HG03558 (cell line): ENCODE measurements around the gene OR5AU1.

ENCODE experiments used
- ATAC-seq: cut with Tn5 transposase; IDR thresholded peaks from one replicate; pipeline ENCODE4 v1.9.1; 2021; ENCODE audit warnings: moderate number of reproducible peaks; ENCODE audit not compliant: unreplicated experiment; ENCODE audit errors: extremely low read depth

OR5AU1 gene

DNA sequence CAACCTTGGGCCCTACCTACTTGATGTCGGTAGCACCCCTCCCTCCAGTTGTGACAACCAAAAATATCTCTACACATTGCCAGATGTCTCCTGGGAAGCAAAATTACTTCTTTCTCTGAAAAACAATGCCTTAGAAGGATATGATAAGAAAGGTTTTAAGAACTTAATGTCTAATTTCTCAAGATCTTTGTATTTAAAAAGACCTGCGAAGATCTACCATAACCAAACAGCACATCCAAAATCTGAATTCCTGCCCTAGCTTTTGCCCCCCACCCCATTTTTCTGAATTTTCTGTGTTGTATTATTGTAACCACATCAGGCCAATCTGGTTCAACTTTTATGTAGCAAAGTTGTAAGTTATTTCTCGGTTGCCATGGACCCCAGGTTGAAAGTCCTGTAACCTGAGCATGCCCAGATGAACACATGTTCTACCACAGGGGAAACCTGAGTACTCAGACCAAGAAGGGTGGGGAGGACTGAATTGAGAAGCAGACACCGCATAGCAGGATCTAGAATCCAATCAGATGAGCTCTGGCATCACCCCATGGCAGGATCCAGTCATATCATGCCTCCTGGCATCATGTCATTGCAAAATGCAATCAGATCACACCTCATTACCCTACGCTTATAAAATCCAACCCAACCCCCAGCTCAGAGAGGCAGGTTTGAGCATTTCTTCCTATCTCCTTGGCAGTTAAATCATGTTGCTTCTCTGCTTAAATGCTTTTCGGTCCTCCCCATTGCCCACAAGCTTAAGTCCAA lies 46.3 kb downstream of the OR5AU1 start:
- ATAC-seq = no peak

DNA sequence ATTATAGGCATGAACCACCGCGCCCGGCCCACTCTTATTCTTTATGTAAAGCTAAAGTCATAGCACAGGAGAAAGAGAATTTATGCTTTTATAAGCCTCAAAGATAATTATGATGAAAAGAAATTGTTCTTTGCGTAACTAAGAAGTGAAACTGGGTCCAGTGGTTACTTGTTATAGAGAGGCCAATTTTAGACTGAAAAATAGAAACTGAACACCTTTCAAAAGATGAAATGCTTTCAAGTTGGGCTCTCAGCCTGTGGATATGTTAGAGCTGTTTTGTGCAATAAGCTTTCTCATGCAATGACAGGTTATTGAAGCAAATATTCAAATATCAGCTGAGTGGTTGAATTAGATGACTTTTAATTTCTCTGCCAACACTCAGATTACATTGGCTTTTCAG lies 47.1 kb downstream of the OR5AU1 start:
- no peak for ATAC-seq

DNA sequence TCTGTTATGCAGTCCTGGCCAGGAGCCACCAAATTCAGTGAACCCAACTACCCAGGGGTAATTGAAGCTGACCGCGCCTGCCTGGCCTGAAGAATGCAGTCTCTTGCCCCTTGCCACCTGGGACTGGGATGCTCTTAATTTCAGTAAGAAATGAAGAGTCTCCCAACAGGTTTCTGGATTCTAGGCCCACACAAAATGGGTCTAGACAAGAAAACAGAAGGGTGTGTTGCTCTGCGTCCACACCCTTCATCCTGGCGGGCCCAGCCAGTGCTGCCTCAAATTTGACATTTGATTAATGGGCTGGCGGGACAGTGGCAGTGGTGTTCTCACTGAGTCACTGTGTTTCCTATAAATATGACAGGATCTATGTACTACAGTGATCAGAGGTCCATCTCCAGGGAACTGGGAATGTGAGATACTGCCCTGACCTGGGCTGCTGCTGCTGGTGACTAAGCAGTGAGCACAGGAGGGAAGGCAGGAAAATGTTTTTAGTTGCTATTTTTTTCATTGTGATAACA lies 48.5 kb downstream of the OR5AU1 start:
- no peak for ATAC-seq

DNA sequence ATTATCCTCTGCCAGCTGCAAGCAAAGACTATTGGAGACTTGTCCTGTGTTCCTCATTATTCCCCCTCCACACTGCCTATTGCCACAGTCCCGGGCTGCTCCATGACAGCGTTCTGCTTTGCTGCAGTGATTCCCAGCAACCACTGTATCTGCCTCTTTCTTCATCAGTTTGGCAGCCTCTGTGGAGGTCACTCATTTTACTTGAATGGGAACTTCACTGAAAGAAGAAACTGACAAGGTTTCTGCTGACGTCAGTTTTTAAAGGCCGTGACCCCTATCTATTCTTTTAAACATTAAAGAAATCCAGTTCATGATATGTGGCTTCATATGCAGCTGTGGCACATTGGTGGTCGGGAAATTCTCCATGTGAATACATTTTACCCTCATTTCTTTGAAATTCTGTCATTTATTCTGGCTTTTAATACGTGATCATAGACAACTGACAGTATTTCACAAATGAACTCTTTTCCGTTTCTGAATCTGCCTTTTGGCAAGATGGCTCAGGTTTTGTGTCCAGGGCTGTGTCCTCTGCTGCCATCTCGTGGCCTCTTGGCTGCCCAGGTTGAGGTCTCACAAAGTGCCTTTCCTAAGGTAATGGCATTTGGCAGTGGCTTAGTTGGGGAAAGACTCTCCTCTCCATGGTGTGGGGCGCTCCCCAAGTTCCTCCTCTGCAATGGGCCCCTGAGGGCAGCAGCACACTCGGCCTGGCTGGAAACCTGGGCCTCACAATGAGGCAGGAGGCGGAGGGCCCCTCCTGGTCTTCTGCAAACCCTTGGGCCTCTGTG lies 49.2 kb downstream of the OR5AU1 start:
- no peak for ATAC-seq

DNA sequence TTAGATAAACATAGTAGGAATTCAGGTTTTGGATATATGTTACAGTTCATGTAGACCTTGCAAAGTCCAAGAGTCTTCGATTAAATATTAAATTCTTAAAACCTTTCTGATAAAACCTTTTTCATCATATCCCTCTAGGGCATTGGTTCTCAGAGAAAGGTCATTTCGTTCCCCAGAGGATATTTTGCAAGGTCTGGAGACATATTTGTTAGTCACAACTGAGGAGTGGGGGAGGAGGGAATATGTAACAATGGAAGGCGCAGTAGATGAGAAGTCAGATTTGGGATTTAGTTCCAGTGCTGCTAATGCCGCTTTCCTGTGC lies 49.7 kb downstream of the OR5AU1 start:
- ATAC-seq = no peak

DNA sequence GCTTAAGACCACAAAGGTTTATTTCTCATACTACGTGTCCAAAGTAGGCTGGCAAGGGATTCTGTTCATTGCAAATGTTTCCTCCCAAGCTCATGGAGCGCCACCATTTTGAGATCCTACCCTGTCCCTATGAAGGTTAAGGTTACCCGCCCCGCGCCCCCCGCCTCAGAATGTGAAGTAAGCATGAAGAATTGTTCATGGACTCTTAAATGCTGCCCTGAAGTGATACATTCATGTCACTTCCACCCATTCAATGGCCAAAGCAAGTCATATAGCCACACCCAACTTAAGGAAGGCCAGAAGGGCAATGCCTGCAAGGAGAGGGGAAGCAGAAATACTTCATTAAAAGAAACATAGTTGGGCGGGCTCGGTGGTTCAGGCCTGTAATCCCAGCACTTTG lies 50.8 kb downstream of the OR5AU1 start:
- ATAC-seq = no peak
